ENCODE results near the gene SCGB1C1.

The SCGB1C1 gene

GRCh38 chr11:214083-214482, 21.2 kb downstream of the SCGB1C1 start:
- H4K20me1 ChIP-seq (ENCODE audit: low read depth, low read length): no peaks in the 10 kb centered on the region; the same call in 1 of the 2 replicates
- no peaks in the 10 kb centered on the region for H3K9me3 ChIP-seq (ENCODE audit: insufficient read depth, low read length)
- H3F3A ChIP-seq (ENCODE audit: insufficient read depth): peaks cover 10% of the 10 kb centered on the region; the same call in 1 of the 2 replicates
- TF ChIP-seq CTCF (IDR thresholded peaks at IDR 0.05; ENCODE audit: insufficient read depth, low read length, poor library complexity, severe bottlenecking) (no peak), EZH2phosphoT487 (conservative IDR thresholded peaks at IDR 0.05; ENCODE audit: low read length) (no peak)
- no peak overlapping the region for H3K27ac ChIP-seq (ENCODE audit: low read depth, low read length)
- no peaks in the 10 kb centered on the region for H3K9me2 ChIP-seq (replicated peaks; ENCODE audit: insufficient read depth, low read length)
- no peak overlapping the region for H3K4me3 ChIP-seq (ENCODE audit: insufficient read depth, low read length, poor library complexity, severe bottlenecking)
- no peak overlapping the region for H3K9ac ChIP-seq (ENCODE audit: low read length)
- H3K4me2 ChIP-seq (ENCODE audit: low read depth, low read length, poor library complexity, severe bottlenecking): no peak overlapping the region
- no peaks in the 10 kb centered on the region for H3K27me3 ChIP-seq (ENCODE audit: low read length)
- H3K36me3 ChIP-seq (ENCODE audit: low read length): no peaks in the 10 kb centered on the region
- H2AFZ ChIP-seq (ENCODE audit: low read depth, low read length, severe bottlenecking): no peak overlapping the region
- peaks cover 15% of the 10 kb centered on the region for H3K79me2 ChIP-seq (ENCODE audit: insufficient read depth, low read length)

- Histone ChIP-seq H4K20me1 (ENCODE audit: low read depth, low read length) (no peaks in the 10 kb centered on the region), H3K4me2 (ENCODE audit: low read depth, low read length, poor library complexity, severe bottlenecking) (no peak overlapping the region), H3K9me2 (replicated peaks; ENCODE audit: insufficient read depth, low read length) (no peaks in the 10 kb centered on the region), H3K27ac (ENCODE audit: low read depth, low read length) (no peak overlapping the region), H2AFZ (ENCODE audit: low read depth, low read length, severe bottlenecking) (no peak overlapping the region), H3K9me3 (ENCODE audit: insufficient read depth, low read length) (no peaks in the 10 kb centered on the region), H3F3A (ENCODE audit: insufficient read depth) (peaks cover 10% of the 10 kb centered on the region; the same call in 1 of the 2 replicates), H3K9ac (ENCODE audit: low read length) (no peak overlapping the region), H3K4me3 (ENCODE audit: insufficient read depth, low read length, poor library complexity, severe bottlenecking) (no peak overlapping the region), H3K27me3 (ENCODE audit: low read length) (no peaks in the 10 kb centered on the region), H3K79me2 (ENCODE audit: insufficient read depth, low read length) (no peaks in the 10 kb centered on the region; the same call in 1 of the 2 replicates), H3K36me3 (ENCODE audit: low read length) (no peaks in the 10 kb centered on the region)
- no peak for TF ChIP-seq CTCF (IDR thresholded peaks at IDR 0.05; ENCODE audit: insufficient read depth, low read length, poor library complexity, severe bottlenecking)
- TF ChIP-seq EZH2phosphoT487 (conservative IDR thresholded peaks at IDR 0.05; ENCODE audit: low read length): no peak
These were observed 22.7 kb downstream of the SCGB1C1 start for GRCh38 chr11:215581-216037.

- no peaks in the 10 kb centered on the region for H4K20me1 ChIP-seq (ENCODE audit: low read depth, low read length)
- no peaks in the 10 kb centered on the region for H3K79me2 ChIP-seq (ENCODE audit: insufficient read depth, low read length)
- H3K9ac ChIP-seq (ENCODE audit: low read length): no peak overlapping the region
- H3K36me3 ChIP-seq (ENCODE audit: low read length): no peaks in the 10 kb centered on the region
- no peaks in the 10 kb centered on the region for H3K27me3 ChIP-seq (ENCODE audit: low read length)
- no peak overlapping the region for H2AFZ ChIP-seq (ENCODE audit: low read depth, low read length, severe bottlenecking)
- H3K4me2 ChIP-seq (ENCODE audit: low read depth, low read length, poor library complexity, severe bottlenecking): no peak overlapping the region
- H3F3A ChIP-seq (ENCODE audit: insufficient read depth): peaks cover 10% of the 10 kb centered on the region; the same call in 1 of the 2 replicates
- TF ChIP-seq CTCF (IDR thresholded peaks at IDR 0.05; ENCODE audit: insufficient read depth, low read length, poor library complexity, severe bottlenecking): no peak
- TF ChIP-seq EZH2phosphoT487 (conservative IDR thresholded peaks at IDR 0.05; ENCODE audit: low read length): no peak
- H3K27ac ChIP-seq (ENCODE audit: low read depth, low read length): no peak overlapping the region
- H3K9me3 ChIP-seq (ENCODE audit: insufficient read depth, low read length): no peaks in the 10 kb centered on the region
- H3K9me2 ChIP-seq (replicated peaks; ENCODE audit: insufficient read depth, low read length): no peaks in the 10 kb centered on the region
- no peak overlapping the region for H3K4me3 ChIP-seq (ENCODE audit: insufficient read depth, low read length, poor library complexity, severe bottlenecking)
These were observed 23.4 kb downstream of the SCGB1C1 start for GRCh38 chr11:216081-216974.
